NCI-H1694 treated with DMSO at 0.1 percent for 48 hours (cell line): ENCODE results near the gene PITHD1.
"Not testable (repeated sequence)": the region's sequence is repeated elsewhere in the genome, so short reads cannot be mapped to it uniquely, and the experiment has no call there.

ENCODE experiments used
- DNase-seq: peaks from one replicate; lab custom pipeline; 2025; lab: John Stamatoyannopoulos, UW

Gene PITHD1

GRCh38 chr1:23777979-23778814, at the start of gene PITHD1:
TSS of gene PITHD1 (plus strand) at chr1:23778418. CDS start at chr1:23778516, 98 bp downstream.
- DNase-seq: peak; percentile 59

GRCh38 chr1:23732363-23733224, 45.6 kb upstream of the PITHD1 start:
- no peak for DNase-seq

GRCh38 chr1:23733281-23733680, 44.9 kb upstream of the PITHD1 start:
- DNase-seq: not testable (repeated sequence)

GRCh38 chr1:23736437-23737134, 41.6 kb upstream of the PITHD1 start:
- DNase-seq: no peak

GRCh38 chr1:23741609-23742008, 36.6 kb upstream of the PITHD1 start:
- no peak for DNase-seq

GRCh38 chr1:23742670-23743286, 35.4 kb upstream of the PITHD1 start:
- no peak for DNase-seq

GRCh38 chr1:23743287-23744152, 34.7 kb upstream of the PITHD1 start, which contains the start of gene ELOA:
TSS of gene ELOA (plus strand) at chr1:23743471. CDS start at chr1:23743504, 33 bp downstream.
- peak; percentile 19 for DNase-seq

GRCh38 chr1:23745515-23745914, 32.7 kb upstream of the PITHD1 start:
- peak; percentile 40 for DNase-seq

- no peak for DNase-seq
These were observed 30.2 kb upstream of the PITHD1 start for GRCh38 chr1:23748016-23748415.

- peak; percentile 44 for DNase-seq
These were observed 27.0 kb upstream of the PITHD1 start for GRCh38 chr1:23751050-23751814.

GRCh38 chr1:23751815-23752200, 26.4 kb upstream of the PITHD1 start:
- no peak for DNase-seq

GRCh38 chr1:23752909-23753308, 25.3 kb upstream of the PITHD1 start:
- DNase-seq: no peak

GRCh38 chr1:23756676-23757075, 21.5 kb upstream of the PITHD1 start:
- DNase-seq: no peak

GRCh38 chr1:23757812-23758211, 20.4 kb upstream of the PITHD1 start:
- DNase-seq: no peak

- no peak for DNase-seq
These were observed 18.9 kb upstream of the PITHD1 start for GRCh38 chr1:23759277-23759676.

- DNase-seq: no peak
These were observed 15.1 kb upstream of the PITHD1 start for GRCh38 chr1:23763041-23763577.

GRCh38 chr1:23768733-23769132, 9.5 kb upstream of the PITHD1 start:
- DNase-seq: no peak

GRCh38 chr1:23772049-23772853, 6.0 kb upstream of the PITHD1 start:
- peak; percentile 26 for DNase-seq

- no peak for DNase-seq
These were observed 5.4 kb upstream of the PITHD1 start for GRCh38 chr1:23772854-23773242.
